ENCODE results near the gene ZBTB47.

The ZBTB47 gene

DNA sequence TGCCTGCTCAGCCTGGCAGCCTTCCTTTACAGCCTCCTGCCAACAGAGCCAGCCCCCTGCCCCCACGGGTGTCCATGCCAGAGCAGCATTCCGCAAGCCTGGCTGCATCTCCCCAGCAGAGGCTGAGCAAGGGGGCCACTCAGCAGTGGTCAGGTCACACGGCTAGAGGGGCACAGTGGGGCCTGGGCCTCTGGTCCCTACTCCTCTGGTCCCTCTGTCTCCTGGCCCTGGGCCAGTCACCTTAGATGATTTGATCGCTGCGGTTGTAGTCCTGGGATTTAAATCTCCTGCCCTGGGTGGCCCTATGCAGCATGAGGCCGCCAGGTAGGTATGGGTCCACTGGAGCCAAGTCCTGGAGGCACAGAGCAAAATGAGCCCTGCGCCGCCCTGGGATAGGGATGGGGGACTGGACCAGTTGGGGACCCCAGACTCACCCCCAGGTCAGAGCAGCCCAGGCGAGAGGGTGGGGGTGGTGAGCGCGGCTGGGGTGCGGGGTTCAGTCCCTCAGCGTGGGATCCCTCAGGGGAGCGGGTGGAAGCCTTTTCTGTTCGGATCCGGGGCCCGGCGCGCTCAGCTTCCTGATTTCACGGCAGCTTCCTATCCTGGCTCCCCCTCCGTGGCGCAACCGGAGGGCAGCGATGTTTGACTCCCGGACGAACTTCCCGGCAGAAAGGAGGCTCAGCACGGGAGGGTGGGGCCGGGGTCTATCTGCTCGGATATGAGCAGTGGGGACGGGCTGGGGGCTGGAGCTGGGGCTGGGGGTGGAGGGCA, at the start of gene ZBTB47:
ZBTB47 (plus strand) TSS at position 138 of the 771 bp plus-strand sequence. CDS start 4,659 bp downstream, outside the sequence.
- DNase-seq, result no peak

DNA sequence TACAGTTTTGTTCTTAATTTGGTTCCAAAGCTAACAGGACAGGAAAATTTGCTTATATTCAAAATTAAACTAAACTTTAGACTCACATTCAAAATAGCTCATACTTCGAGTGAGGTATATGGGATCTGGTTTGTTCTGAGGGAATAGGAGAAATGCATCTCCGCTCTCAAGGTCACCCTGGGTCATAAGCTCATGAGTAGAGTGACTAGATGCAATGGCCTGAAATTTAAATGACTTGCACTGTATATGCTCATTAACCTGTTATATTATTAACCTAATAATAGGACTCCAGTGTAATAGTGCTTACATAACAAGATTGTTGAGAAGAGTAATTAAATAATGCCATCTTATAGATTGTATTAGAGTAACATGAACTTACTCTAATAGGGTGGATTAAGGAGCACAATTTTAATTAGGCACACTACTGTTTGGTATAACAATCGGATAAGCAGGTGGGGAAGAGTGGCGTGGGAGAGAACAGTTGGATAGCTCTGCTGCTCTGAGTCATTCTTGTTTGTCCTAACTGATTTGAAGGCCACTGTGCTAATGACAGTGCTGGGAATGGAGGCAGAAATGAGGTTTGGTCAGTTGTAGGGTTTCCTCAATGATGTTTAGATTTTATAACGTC, 47.8 kb upstream of the ZBTB47 start:
- no peak for DNase-seq

DNA sequence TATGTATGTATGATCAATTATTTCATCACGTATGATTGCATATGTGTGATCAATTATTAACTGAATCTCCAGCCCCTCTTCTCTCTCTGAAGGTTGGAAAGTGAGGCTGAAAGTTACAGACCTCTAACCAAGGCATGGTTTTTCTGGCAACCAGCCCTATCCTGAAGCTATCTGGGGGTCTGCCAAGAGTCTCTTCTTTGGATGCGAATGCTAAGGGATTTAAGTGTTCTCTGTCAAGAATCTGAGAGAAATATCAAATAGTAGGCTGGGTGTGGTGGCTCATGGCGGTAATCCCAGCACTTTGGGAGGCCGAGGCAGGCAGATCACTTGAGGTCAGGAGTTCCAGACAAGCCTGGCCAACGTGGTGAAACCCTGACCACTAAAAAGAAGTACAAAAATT, 44.9 kb upstream of the ZBTB47 start:
- DNase-seq, result no peak

DNA sequence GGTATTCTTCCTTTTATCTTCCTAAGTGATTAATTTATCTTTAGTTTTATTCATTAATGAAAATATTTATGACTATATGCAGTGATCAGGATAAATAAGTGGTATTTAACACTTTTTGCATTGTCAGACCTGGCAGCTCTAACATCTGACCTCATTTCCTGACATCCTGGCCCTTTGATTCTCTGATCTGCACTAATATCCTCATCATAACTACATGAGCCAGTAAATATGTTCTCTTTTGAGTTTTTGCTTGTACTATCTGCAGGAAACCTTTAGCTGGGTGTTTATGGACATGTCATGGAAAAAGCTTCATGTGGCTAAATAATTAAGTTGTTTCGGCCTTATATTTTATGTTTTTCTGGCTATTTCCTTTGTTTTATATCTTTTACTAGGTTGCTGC, 42.5 kb upstream of the ZBTB47 start:
- DNase-seq, result no peak

DNA sequence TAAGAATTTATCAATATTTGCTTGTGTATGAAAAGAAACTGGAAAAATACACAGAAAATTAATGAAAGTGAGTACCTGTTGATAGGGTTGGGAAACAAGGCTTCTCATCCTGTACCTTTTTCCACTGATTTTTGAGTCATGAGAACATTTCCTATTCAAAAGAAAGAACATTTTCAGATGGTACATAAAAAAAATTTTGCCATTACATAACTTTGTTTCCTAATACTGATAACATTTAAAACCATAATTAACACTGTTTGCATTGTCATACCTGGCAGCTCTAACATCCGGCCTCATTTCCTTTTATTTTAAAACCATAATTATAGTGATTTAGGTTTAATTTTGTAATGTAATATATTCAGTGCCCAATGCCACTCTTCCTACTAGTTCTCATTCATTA, 41.3 kb upstream of the ZBTB47 start:
- DNase-seq, result no peak

DNA sequence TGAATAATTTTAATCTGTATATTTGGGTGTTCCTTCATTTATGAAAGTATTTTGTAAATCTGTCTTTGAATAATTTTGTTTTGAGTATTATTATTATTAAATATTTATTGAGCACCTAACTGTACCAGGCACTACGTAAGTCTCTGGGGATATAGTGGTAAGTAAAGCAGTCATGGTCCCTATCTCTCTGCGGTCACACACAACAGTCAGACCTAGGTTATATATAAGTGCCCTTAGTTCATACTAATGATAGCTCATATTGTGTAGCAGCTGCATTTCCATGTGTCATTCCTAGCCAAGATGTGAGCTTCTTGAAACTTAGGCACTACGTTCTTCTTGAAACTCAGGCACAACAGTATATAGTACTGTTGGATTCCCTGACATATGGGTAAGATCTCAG, 40.6 kb upstream of the ZBTB47 start:
- DNase-seq, result no peak

DNA sequence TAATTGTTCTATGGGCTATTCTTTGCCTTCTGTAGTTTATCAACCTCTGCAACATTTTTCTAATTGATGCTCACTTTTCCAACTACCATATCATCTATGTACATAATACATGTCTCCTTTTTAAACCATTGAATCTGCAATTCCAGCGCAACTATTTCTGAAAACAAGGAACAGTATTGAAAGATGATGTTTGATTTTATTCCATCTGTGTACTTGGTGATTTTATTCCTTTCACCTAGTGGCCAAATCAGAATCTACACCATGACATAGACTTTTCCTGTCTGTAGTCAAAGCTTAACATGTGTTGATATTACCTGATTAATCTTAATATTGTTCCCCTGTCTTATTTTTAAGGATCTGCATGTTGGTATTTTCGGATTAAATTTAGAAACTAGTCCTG, 40.0 kb upstream of the ZBTB47 start:
- no peak for DNase-seq

DNA sequence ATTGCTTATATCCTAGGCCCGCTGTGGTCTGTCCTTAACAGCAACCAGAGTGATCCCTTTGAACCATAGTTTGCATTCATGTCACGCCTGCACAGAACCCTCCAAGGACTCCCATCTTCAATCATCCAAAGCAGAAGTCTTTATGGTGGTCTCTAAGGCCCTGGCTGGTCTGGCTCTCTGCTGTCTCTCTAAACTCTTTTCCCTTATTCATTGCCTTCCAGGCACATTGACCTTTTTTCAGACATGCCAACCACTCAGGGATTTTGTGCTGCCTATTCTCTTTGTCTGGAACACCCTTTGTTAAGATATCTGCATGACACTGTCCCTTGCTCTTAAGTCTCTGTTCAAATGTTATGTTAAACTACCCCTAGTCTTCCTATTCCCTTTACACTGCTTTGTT, 21.9 kb upstream of the ZBTB47 start:
- DNase-seq, result no peak

DNA sequence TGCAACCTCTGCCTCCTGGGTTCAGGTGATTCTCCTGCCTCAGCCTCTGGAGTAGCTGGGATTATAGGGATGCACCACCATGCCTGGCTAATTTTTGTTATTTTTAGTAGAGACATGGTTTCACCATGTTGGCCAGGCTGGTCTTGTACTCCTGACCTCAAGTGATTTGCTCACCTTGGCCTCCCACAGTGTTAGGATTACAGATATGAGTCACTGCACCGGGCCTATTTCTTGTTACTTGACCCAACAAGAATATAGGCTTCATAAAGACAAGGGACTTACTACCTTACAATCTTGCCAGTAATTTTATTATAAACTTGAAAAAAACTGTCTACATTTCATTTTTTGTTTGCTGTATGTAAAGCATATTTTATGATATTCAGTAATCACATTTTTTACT, 21.4 kb upstream of the ZBTB47 start:
- DNase-seq, result no peak

DNA sequence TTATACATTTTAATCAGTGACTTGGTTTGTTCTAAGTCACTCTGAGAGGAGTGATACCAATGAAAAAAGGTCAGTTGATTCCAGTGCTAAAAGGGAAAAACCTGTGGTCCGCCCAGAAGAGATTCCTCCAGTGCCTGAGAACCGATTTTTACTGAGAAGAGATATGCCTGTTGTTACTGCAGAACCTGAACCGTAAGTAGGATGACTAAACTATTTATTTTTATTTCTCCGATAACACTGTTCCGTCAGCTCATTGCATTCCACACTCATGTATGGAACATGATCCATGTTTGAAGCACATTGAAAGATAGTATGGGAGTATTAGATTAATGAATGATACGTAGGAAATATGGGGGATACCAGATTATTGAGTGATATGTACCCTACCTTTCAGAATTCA, 20.0 kb upstream of the ZBTB47 start:
- DNase-seq, result no peak

DNA sequence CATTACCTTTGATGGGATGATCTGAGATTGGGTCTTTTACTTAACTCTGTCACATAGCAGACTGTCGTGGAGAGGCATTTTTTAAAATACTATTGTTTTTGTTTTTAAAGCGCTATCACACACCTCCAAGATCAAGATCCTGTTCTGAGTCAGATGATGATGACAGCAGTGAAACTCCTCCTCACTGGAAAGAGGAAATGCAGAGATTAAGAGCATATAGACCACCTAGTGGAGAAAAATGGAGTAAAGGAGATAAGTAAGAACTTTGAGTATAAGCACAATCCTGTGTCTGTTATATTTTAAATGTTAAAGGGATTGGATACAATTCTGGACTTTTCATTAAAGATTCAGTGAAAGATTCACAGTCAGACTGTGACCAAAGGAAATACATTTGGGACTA, 18.4 kb upstream of the ZBTB47 start:
- DNase-seq, result no peak

DNA sequence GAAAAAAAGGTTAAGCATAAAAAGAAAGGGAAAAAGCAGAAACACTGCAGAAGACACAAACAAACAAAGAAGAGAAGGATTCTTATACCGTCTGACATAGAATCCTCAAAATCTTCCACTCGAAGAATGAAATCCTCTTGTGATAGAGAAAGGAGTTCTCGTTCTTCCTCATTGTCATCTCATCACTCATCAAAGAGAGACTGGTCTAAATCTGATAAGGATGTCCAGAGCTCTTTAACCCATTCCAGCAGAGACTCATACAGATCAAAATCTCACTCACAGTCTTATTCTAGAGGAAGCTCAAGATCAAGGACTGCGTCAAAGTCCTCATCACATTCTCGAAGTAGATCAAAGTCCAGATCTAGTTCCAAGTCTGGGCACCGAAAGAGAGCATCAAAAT, 16.5 kb upstream of the ZBTB47 start:
- DNase-seq, result no peak

DNA sequence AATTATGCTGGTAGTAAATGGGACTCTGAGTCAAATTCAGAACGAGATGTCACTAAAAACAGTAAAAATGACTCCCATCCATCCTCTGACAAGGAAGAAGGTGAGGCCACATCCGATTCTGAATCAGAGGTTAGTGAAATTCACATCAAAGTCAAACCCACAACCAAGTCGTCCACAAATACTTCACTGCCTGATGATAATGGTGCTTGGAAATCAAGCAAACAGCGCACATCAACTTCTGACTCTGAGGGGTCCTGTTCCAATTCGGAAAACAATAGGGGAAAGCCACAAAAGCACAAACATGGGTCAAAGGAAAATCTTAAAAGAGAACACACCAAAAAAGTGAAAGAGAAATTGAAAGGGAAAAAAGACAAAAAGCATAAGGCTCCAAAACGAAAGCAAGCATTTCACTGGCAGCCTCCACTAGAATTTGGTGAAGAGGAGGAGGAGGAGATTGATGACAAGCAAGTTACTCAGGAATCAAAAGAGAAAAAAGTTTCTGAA, 15.1 kb upstream of the ZBTB47 start:
- no peak for DNase-seq

DNA sequence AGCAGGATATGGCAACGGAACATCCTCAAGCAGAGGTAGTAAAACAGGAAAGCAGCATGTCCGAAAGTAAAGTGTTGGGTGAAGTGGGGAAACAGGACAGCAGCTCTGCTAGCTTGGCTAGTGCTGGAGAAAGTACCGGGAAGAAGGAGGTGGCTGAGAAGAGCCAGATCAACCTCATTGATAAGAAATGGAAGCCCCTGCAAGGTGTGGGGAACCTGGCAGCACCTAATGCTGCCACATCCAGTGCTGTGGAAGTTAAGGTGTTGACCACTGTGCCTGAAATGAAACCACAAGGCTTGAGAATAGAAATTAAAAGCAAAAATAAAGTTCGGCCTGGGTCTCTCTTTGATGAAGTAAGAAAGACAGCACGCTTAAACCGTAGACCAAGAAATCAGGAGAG, 14.3 kb upstream of the ZBTB47 start:
- DNase-seq, result no peak

DNA sequence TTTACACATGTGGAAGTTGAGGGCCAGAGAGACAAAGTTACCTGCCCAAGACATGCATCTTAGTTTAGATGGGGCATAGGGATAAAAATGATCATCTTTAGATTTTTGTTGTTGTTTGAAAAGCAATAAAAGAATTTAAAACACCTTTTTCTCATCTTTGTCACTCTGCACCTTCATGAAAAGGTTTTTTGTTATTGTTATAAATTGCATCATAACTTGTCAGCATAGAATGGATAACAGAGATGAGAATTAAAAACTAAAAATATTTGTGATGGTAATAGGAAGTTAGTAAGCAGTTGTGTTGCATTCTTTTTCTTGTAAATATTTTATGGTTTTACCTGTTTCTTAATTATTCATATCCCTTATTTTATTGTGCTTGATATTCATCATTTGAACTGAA, 13.4 kb upstream of the ZBTB47 start:
- DNase-seq, result no peak

DNA sequence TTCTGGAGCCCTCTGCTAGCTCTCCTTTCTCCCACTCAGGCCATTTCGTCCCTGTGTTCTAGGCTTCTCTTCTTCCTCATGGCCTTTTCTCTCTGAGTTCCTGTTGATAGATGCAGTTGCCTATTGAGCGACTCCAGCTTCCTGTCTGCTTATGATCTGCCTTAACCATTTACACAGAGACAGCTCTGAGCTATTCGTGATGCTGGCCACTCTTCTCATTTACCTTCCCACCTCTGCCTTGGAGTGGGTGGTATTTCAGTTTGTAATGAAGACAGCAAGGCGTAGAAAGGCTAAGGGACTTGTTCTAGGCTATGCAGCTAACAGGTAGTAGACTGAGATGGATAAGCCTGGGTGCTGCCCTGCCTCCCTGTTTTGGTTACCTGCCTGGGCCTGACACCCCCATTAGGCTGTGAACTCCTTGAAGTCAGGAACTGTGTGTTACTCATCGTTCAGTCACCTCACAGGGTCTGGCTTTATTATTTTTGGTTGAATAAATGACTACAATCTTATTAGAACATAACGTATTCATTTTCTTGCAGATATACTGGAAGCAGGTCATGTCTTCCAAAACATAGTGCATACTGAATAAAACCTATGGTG, 12.6 kb upstream of the ZBTB47 start:
- no peak for DNase-seq

DNA sequence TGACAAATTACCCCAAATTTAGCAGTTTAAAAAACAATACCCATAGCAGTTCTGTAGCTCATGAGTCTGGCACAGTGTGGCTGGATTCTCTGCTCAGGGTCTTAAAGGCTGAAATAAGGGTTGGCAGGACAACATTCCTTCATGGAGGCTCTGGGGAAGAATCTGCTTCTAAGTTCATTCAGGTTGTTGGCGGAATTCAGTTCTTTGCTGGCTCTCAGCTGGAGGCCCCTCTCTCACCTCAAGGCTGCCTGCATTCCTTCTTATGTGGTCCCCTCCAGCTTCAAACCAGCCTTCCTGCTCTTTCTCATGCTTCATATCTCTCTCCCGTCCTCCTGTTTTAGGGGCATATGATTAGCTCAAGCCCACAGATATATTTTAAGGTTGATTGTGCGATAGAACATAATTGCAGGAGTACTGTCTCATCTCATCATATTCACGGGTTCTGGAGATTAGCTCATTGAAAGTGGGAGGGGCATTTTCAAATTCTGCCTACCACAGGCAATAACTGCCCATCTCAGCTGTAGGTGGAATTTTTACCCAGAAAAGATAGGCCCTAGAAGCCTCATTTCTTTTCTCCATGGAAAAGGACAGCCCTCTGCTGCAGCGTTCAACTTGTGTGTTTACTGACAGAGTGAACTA, 5.6 kb upstream of the ZBTB47 start:
- DNase-seq, result no peak

DNA sequence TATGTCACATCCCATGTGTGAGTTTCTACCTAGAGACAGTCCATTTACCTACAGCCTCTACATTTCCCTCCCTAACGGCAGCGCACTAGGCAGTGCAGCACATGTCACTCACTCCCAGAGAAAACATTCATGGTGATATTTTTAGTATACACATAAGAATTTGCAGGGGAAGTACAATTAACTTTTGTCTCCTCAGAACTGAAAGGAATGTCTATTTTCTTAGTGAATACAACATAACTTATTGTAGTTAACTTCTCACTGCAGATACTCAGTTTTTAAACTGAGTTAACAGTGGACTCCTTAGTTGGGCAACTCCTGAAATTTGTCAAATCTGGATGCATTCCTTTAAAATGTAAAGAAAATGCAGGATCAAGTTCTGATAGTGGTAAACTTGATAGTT, 4.5 kb upstream of the ZBTB47 start:
- DNase-seq, result no peak

DNA sequence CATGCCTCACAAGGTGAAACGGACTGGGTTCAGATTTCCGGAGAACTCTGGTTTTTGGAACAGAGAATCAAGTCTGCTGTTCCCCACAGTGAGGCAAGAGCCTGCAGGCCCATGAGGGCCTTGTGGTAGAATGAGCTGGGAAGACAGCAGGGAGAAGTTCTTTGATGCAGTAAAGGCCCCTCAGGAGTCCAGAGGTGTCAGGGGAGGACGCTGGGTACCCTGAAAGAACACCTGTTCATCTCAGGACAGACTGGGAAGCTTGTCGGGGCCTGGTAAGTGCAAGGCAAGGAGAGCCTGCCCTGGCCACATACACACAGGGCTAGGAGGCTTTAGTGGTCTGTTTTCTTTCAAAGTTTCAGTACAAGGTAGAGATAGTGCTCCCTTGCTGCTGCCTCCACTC, 3.7 kb upstream of the ZBTB47 start:
- DNase-seq, result no peak

DNA sequence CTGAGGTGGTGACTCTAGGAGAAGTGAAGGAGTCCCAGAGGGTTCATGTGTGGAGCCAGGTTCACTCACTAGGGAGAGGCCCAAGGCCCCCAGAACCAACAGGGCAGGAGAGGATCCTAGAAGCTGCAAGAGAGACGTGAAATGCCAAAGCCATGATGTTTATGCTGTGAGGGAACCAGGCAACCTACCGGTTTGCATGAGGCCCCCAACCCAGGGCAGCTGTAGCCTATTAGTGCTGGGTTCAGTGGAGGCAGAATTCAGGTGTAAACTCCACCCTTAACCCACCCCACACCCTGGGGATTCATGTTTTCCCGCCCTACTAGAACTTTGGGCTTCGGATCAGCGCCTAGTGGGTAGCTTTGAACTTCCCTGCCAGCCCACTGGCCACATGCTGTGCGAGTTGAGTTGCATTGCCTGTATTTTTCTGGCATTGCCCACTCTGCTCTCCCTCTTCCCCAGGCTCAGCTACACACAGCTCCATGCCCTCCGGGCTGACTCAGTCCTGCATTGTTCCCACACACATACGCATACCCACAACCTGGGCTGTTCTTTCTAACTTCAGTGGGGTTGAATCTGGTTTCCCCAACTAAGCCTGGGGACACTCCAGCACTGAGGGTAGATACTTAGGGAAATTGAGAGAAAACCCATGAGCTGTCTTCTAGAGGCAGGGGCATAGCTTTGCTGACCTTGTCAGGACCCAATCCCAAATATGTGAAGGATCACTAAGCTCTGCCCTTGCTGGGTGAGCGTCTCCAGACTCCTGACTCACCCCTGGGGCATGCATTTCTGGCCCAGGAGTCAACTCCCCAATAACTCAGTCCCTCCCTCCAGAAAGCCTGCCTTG, 2.0 kb upstream of the ZBTB47 start:
- no peak for DNase-seq

DNA sequence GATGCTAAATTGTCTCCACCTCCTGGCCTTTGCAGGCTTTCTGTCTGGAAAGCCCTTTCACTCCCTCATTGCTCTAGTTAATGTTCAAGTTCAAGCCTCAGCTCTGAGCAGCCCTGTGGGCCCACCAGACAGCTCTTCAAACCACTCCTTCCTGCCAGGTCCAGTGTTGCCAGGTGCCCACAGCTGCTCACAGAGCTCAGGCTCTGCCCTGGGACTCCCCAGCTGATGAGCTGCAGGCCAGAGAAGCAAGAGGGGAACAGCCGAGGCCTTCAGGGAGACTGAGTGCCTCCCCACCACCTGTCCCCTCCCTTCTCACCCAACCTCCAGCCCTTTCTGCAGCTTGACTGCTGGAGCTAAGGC, 1.3 kb upstream of the ZBTB47 start:
- no peak for DNase-seq

DNA sequence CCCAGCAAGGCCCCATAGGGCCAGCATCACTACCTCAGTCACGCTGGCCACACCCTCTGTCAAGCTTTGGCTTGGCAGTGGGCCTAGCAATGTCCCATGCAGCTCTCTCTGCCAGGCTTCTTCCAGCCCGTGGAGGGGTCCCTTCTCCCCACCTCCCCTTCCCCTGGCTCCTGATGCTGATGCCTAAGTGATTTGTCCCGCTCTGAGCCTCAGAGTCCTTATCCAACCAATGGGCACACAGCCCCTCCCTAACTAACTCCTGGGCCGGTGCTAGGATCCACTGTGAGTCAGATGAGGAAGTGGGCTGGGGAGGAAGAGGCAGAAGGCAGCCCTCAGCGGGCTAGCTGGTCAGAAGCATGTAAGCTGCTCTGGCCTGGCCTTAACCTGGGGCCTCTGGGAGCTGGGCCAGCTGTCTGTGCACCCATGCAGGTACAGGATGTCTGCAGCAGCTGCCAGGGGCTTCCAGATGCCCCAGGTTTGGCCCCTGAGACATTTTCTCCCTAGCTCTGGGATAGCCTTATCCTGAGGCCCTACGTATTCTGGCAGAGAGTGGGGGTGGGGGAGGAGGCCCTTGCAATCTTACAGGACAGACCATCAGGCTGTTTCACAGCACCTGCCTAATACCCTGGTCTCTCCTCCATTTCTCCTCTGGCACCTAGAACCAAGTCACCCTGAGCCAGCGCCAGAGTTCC, 740 bp upstream of the ZBTB47 start:
- peak; percentile 71 for DNase-seq

DNA sequence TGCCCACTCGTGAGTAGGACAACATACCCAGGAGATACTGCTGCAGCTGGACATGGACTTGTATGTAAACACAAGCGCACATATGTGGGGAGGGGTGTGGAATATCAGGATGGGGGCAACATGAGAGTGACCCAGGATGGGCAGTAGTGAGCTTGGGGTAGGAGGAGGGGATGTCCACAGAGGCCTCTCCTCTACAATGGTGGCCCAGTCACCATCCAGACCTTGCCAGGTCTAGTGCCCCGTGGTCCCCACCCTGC, 266 bp upstream of the ZBTB47 start:
- no peak for DNase-seq
